ENCODE measurements around the gene ANO10.

DNA sequence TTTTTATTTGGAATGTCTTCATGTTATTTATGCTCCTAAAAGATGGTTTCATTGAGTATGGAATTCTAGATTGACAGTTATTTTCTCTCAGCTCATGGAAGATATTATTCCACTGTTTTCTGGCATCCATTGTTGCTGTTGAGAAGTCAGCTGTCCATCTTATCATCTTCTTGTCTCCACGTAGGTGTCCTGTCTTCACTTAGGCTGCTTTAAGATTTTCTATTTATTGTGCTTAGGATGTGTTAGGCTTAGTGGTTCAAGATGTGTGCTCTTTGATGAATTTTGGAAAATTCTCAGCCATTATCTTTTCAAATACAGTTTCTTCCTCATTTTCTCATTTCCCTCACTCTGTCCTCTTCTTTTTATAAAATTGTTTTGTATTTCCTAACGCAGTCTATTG is 283.5 kb downstream of the ANO10 start:
- TF ChIP-seq, protein P1, sequence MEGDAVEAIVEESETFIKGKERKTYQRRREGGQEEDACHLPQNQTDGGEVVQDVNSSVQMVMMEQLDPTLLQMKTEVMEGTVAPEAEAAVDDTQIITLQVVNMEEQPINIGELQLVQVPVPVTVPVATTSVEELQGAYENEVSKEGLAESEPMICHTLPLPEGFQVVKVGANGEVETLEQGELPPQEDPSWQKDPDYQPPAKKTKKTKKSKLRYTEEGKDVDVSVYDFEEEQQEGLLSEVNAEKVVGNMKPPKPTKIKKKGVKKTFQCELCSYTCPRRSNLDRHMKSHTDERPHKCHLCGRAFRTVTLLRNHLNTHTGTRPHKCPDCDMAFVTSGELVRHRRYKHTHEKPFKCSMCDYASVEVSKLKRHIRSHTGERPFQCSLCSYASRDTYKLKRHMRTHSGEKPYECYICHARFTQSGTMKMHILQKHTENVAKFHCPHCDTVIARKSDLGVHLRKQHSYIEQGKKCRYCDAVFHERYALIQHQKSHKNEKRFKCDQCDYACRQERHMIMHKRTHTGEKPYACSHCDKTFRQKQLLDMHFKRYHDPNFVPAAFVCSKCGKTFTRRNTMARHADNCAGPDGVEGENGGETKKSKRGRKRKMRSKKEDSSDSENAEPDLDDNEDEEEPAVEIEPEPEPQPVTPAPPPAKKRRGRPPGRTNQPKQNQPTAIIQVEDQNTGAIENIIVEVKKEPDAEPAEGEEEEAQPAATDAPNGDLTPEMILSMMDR (IDR thresholded peaks at IDR 0.05), result no peak
- no peak for TF ChIP-seq POLR2A (IDR thresholded peaks at IDR 0.05)
- TF ChIP-seq POLR2AphosphoS5 (IDR thresholded peaks at IDR 0.05), result no peak
